Trophoblast cell (in vitro differentiated cells and primary cell): ENCODE results near the gene PCMTD2.

Experiments
- DNase-seq, 2 donors: peaks; one replicate each; pipeline ENCODE4 v3.0.0-alpha.2; 2016
- H2AFZ ChIP-seq: 2 replicates; pipeline ENCODE4 v1.6.1; 2013; ENCODE audit warnings: low read length, moderate library complexity, mild to moderate bottlenecking; ENCODE audit not compliant: insufficient read depth, poor library complexity
- H2AK5ac ChIP-seq: 2 replicates; pipeline ENCODE4 v1.6.1; 2013; ENCODE audit warnings: mild to moderate bottlenecking, low read length
- H2BK120ac ChIP-seq: 2 replicates; pipeline ENCODE4 v1.6.1; 2013; ENCODE audit warnings: low read length, mild to moderate bottlenecking, moderate library complexity; ENCODE audit not compliant: insufficient read depth, poor library complexity
- H2BK12ac ChIP-seq: 2 replicates; pipeline ENCODE4 v1.6.1; 2013; ENCODE audit warnings: mild to moderate bottlenecking, low read length, moderate library complexity
- H2BK5ac ChIP-seq: 2 replicates; pipeline ENCODE4 v1.6.1; 2013; ENCODE audit warnings: low read length, low read depth, moderate library complexity, mild to moderate bottlenecking; ENCODE audit not compliant: poor library complexity
- H3K14ac ChIP-seq: 2 replicates; pipeline ENCODE4 v1.6.1; 2013; ENCODE audit warnings: mild to moderate bottlenecking, low read length
- H3K18ac ChIP-seq: 2 replicates; pipeline ENCODE4 v1.6.1; 2013; ENCODE audit warnings: mild to moderate bottlenecking, low read length
- H3K23ac ChIP-seq: 2 replicates; pipeline ENCODE4 v1.6.1; 2013; ENCODE audit warnings: low read length
- H3K27ac ChIP-seq: 2 replicates; pipeline ENCODE4 v1.5.1; 2013; ENCODE audit warnings: low read depth, mild to moderate bottlenecking, inconsistent platforms, low read length, moderate library complexity
- H3K27me3 ChIP-seq: 2 replicates; pipeline ENCODE4 v1.6.1; 2013; ENCODE audit warnings: inconsistent platforms, mild to moderate bottlenecking, low read length, moderate library complexity; ENCODE audit not compliant: insufficient read depth
- H3K36me3 ChIP-seq, 2 experiments: 1 replicate in 1 of 2; 2 replicates in 1 of 2; pipeline ENCODE4 v1.6.1; 2013; ENCODE audit warnings: low read length in 2 of 2, mild to moderate bottlenecking in 2 of 2, moderate library complexity in 1 of 2; ENCODE audit not compliant: insufficient read depth in 2 of 2, control insufficient read depth in 1 of 2
- H3K4ac ChIP-seq: 2 replicates; pipeline ENCODE4 v1.6.1; 2013; ENCODE audit warnings: low read depth, mild to moderate bottlenecking, low read length, moderate library complexity
- H3K4me1 ChIP-seq, 2 experiments: 1 replicate in 1 of 2; 2 replicates in 1 of 2; pipeline ENCODE4 v1.6.1; 2013; ENCODE audit warnings: low read length in 2 of 2, mild to moderate bottlenecking in 2 of 2, moderate library complexity in 1 of 2; ENCODE audit not compliant: insufficient read depth in 2 of 2, control insufficient read depth in 1 of 2
- H3K4me2 ChIP-seq: 2 replicates; pipeline ENCODE4 v1.6.1; 2013; ENCODE audit warnings: inconsistent platforms, mild to moderate bottlenecking, low read length, moderate library complexity
- H3K4me3 ChIP-seq: 2 replicates; pipeline ENCODE4 v1.5.1; 2013; ENCODE audit warnings: mild to moderate bottlenecking, low read depth, low read length, inconsistent platforms
- H3K79me1 ChIP-seq: one replicate; pipeline ENCODE4 v1.6.1; 2013; ENCODE audit warnings: low read length
- H3K79me2 ChIP-seq: 2 replicates; pipeline ENCODE4 v1.6.1; 2013; ENCODE audit warnings: low read length, mild to moderate bottlenecking; ENCODE audit not compliant: control insufficient read depth, insufficient read depth, poor library complexity
- H3K9ac ChIP-seq: 2 replicates; pipeline ENCODE4 v1.6.1; 2013; ENCODE audit warnings: mild to moderate bottlenecking, low read length
- H3K9me3 ChIP-seq: 2 replicates; pipeline ENCODE4 v1.6.1; 2013; ENCODE audit warnings: low read depth, mild to moderate bottlenecking, control low read depth, inconsistent platforms, low read length; ENCODE audit not compliant: insufficient read depth
- H4K12ac ChIP-seq: 2 replicates; pipeline ENCODE4 v1.6.1; 2013; ENCODE audit warnings: low read depth, mild to moderate bottlenecking, low read length, moderate library complexity
- H4K8ac ChIP-seq: 2 replicates; pipeline ENCODE4 v1.6.1; 2013; ENCODE audit warnings: low read depth, mild to moderate bottlenecking, low read length, moderate library complexity
- H4K91ac ChIP-seq: one replicate; pipeline ENCODE4 v1.6.1; 2013; ENCODE audit warnings: low read depth, mild to moderate bottlenecking, low read length, moderate library complexity
- WGBS: extraction: QIAGEN DNeasy Blood & Tissue Kit; methylation state at CpG from one replicate; pipeline ENCODE4 v1.1.7; 2013; ENCODE audit warnings: missing lambda C conversion rate; ENCODE audit not compliant: insufficient read length, insufficient coverage; ENCODE audit errors: extremely low coverage; 5-methylcytosine and 5-hydroxymethylcytosine counted together

PCMTD2 gene

GRCh38 chr20:64256282-64256935 is 861 bp downstream of the PCMTD2 start:
- Histone ChIP-seq H3K9ac (peak overlapping the region; percentile 28), H3K36me3 (peaks cover 0 to 2% of the 10 kb centered on the region in 2 experiments), H4K8ac (peak overlapping the region; percentile 86), H3K4ac (peak overlapping the region; percentile 53), H3K18ac (no peak overlapping the region), H4K91ac (no peak overlapping the region), H2AK5ac (no peak overlapping the region), H3K4me2 (peak overlapping the region; percentile 81), H3K27me3 (no peaks in the 10 kb centered on the region), H3K27ac (no peak overlapping the region), H2BK5ac (peak overlapping the region; percentile 38), H3K4me3 (peak overlapping the region; percentile 85), H2BK12ac (no peak overlapping the region), H4K12ac (no peak overlapping the region), H2BK120ac (no peak overlapping the region), H3K4me1 (peaks cover 15 to 16% of the 10 kb centered on the region in 2 experiments), H3K79me1 (peaks cover 13% of the 10 kb centered on the region), H3K9me3 (no peaks in the 10 kb centered on the region), H3K23ac (no peak overlapping the region), H2AFZ (peak overlapping the region; percentile 72), H3K79me2 (peaks cover 8% of the 10 kb centered on the region), H3K14ac (peak overlapping the region; percentile 49)
- no peak for DNase-seq
- WGBS: no CpG with 5 or more reads among the region's 15 CpGs

- Histone ChIP-seq H3K18ac (no peak overlapping the region), H3K79me1 (peaks cover 13% of the 10 kb centered on the region), H3K79me2 (peaks cover 8% of the 10 kb centered on the region), H4K8ac (no peak overlapping the region), H3K4me2 (no peak overlapping the region), H3K9me3 (no peaks in the 10 kb centered on the region), H3K4me1 (peaks cover 18 to 19% of the 10 kb centered on the region in 2 experiments), H4K91ac (no peak overlapping the region), H3K36me3 (peaks cover under 1 to 2% of the 10 kb centered on the region in 2 experiments), H3K4ac (no peak overlapping the region), H2AK5ac (no peak overlapping the region), H3K27ac (no peak overlapping the region), H2BK5ac (no peak overlapping the region), H3K27me3 (no peaks in the 10 kb centered on the region), H2BK12ac (no peak overlapping the region), H3K23ac (no peak overlapping the region), H2BK120ac (no peak overlapping the region), H2AFZ (no peak overlapping the region), H3K4me3 (no peak overlapping the region), H4K12ac (no peak overlapping the region), H3K9ac (peak overlapping the region; percentile 2), H3K14ac (no peak overlapping the region)
- WGBS: 100% methylated on average over 2 of the region's 13 CpGs
- DNase-seq: no peak
These were observed 1.7 kb downstream of the PCMTD2 start for GRCh38 chr20:64257107-64257757.

GRCh38 chr20:64258071-64258823 is 2.7 kb downstream of the PCMTD2 start:
- Histone ChIP-seq H2BK12ac (no peak overlapping the region), H3K27me3 (no peaks in the 10 kb centered on the region), H3K4me1 (peaks cover 18 to 22% of the 10 kb centered on the region in 2 experiments), H2AFZ (no peak overlapping the region), H2BK120ac (no peak overlapping the region), H3K23ac (no peak overlapping the region), H3K27ac (no peak overlapping the region), H3K79me1 (peaks cover 13% of the 10 kb centered on the region), H3K4ac (no peak overlapping the region), H4K8ac (no peak overlapping the region), H3K79me2 (peaks cover 8% of the 10 kb centered on the region), H4K91ac (no peak overlapping the region), H3K4me3 (no peak overlapping the region), H3K36me3 (peaks cover 2 to 6% of the 10 kb centered on the region in 2 experiments), H3K9me3 (peaks cover 1% of the 10 kb centered on the region), H3K9ac (no peak overlapping the region), H3K4me2 (no peak overlapping the region), H3K18ac (no peak overlapping the region), H3K14ac (no peak overlapping the region), H4K12ac (no peak overlapping the region), H2BK5ac (no peak overlapping the region), H2AK5ac (no peak overlapping the region)
- no peak for DNase-seq
- no CpG with 5 or more reads among the region's 9 CpGs for WGBS

GRCh38 chr20:64260239-64260638 is 4.7 kb downstream of the PCMTD2 start:
- Histone ChIP-seq H2BK120ac (no peak overlapping the region), H3K27me3 (no peaks in the 10 kb centered on the region), H2AK5ac (peak overlapping the region; percentile 21), H3K9ac (no peak overlapping the region), H3K14ac (peak overlapping the region; percentile 24), H2AFZ (no peak overlapping the region), H2BK12ac (peak overlapping the region; percentile 41), H3K4me3 (no peak overlapping the region), H3K4me2 (no peak overlapping the region), H3K27ac (peak overlapping the region; percentile 48), H3K79me1 (peaks cover 11% of the 10 kb centered on the region), H3K18ac (no peak overlapping the region), H4K8ac (no peak overlapping the region), H2BK5ac (no peak overlapping the region), H3K23ac (no peak overlapping the region), H3K79me2 (peaks cover 6% of the 10 kb centered on the region), H3K4me1 (peaks cover 10 to 19% of the 10 kb centered on the region in 2 experiments), H4K12ac (no peak overlapping the region), H4K91ac (peak overlapping the region; percentile 32), H3K9me3 (peaks cover 1% of the 10 kb centered on the region), H3K36me3 (peaks cover 2 to 6% of the 10 kb centered on the region in 2 experiments), H3K4ac (no peak overlapping the region)
- no peak for DNase-seq
- WGBS: no CpG with 5 or more reads among the region's 6 CpGs
